ENCODE measurements around the gene PRKCE. TPM values are rescaled to one million over a fixed set of nuclear protein-coding genes. Genes with fewer than 3 reads are reported as not detected.

PRKCE gene
- total and polyA plus RNA-seq, 2 donors (not counting 1 experiment from before 2014, with no cell fraction given): 23.6 to 271 TPM

DNA sequence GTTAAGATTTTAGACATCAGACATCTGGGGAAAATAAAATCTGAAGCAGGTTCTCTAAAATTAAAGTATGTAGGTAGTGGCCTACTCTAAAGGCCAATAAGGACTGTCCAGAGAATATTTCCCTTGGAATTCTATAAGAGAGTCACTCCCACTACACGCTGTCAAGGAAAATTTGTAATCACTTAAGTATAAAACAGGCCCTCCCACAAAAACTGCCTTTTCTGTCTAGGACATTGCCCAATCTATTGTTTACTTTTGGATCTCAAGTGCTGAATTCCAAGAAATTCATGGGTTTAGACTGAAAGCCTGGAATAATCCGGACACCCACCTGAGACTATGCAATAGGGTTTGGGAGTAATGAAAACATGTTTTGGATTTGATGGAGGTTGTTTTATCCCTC, 38.7 kb upstream of the PRKCE start:
- POLR2A ChIA-PET: interaction anchor here (0.6 kb wide), 1 partner anchor 905 kb away, joined by 12 read pairs; no protein-coding TSS in a partner anchor
- H3K79me2 ChIP-seq (ENCODE audit: control insufficient read depth, insufficient read depth, low read length): peaks cover 26% of the 10 kb centered on the region
- no peak overlapping the region for H3K27ac ChIP-seq (ENCODE audit: low read length in 2 of 2)
- intact Hi-C loops (cut with micrococcal nuclease): no loop called here
- H3K4me1 ChIP-seq (ENCODE audit: control insufficient read depth in 2 of 2, insufficient read depth in 2 of 2, low read length in 2 of 2): peaks cover 13 to 16% of the 10 kb centered on the region in 2 donors
- no peaks in the 10 kb centered on the region for H3K9me3 Mint-ChIP-seq (ENCODE audit: insufficient read depth)
- H3K9ac ChIP-seq (ENCODE audit: low read length): no peak overlapping the region
- peaks cover 26% of the 10 kb centered on the region for H3K4me1 Mint-ChIP-seq
- CTCF ChIA-PET: no interaction called here
- 80% methylated on average over 1 of the region's 2 CpGs for WGBS (ENCODE audit: insufficient coverage)
- ATAC-seq (ENCODE audit: low read depth): no peak
- no peak overlapping the region for H3K4me3 Mint-ChIP-seq
- H3K27me3 ChIP-seq (replicated peaks in 1 of 4; ENCODE audit: control extremely low read depth in 1 of 4, control insufficient read depth in 3 of 4, insufficient read depth in 4 of 4, low read length in 3 of 4): no peaks in the 10 kb centered on the region
- H3K27me3 Mint-ChIP-seq: no peaks in the 10 kb centered on the region
- H4K20me1 ChIP-seq (ENCODE audit: control insufficient read depth, insufficient read depth, low read length, poor library complexity, severe bottlenecking): no peaks in the 10 kb centered on the region
- TF ChIP-seq, protein P1, sequence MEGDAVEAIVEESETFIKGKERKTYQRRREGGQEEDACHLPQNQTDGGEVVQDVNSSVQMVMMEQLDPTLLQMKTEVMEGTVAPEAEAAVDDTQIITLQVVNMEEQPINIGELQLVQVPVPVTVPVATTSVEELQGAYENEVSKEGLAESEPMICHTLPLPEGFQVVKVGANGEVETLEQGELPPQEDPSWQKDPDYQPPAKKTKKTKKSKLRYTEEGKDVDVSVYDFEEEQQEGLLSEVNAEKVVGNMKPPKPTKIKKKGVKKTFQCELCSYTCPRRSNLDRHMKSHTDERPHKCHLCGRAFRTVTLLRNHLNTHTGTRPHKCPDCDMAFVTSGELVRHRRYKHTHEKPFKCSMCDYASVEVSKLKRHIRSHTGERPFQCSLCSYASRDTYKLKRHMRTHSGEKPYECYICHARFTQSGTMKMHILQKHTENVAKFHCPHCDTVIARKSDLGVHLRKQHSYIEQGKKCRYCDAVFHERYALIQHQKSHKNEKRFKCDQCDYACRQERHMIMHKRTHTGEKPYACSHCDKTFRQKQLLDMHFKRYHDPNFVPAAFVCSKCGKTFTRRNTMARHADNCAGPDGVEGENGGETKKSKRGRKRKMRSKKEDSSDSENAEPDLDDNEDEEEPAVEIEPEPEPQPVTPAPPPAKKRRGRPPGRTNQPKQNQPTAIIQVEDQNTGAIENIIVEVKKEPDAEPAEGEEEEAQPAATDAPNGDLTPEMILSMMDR (IDR thresholded peaks at IDR 0.05): no peak
- no peak for TF ChIP-seq EZH2 (IDR thresholded peaks at IDR 0.05; ENCODE audit: borderline replicate concordance, insufficient read depth, low read depth, low read length, poor library complexity, severe bottlenecking)
- no peaks in the 10 kb centered on the region for H3K36me3 ChIP-seq (replicated peaks in 1 of 2; ENCODE audit: control extremely low read depth in 1 of 2, control insufficient read depth in 1 of 2, extremely low read depth in 1 of 2, insufficient read depth in 2 of 2, low read length in 1 of 2)
- no peak overlapping the region for H3K27ac Mint-ChIP-seq
- H2AFZ ChIP-seq (ENCODE audit: insufficient read depth, low read depth, low read length, poor library complexity, severe bottlenecking): no peak overlapping the region
- H3K4me2 ChIP-seq (replicated peaks; ENCODE audit: low read depth, low read length, poor library complexity, severe bottlenecking): no peak overlapping the region
- DNase-seq: no peak
- H3K4me3 ChIP-seq (ENCODE audit: control extremely low read depth in 1 of 5, extremely low read depth in 1 of 5, insufficient read depth in 1 of 5, low read depth in 2 of 5, low read length in 4 of 5): no peak overlapping the region
- no peaks in the 10 kb centered on the region for H3K9me3 ChIP-seq (ENCODE audit: control extremely low read depth in 1 of 3, control insufficient read depth in 2 of 3, insufficient read depth in 1 of 3, low read length in 2 of 3)

- TF ChIP-seq, protein P1 (IDR thresholded peaks at IDR 0.05): no peak
- TF ChIP-seq EZH2 (IDR thresholded peaks at IDR 0.05; ENCODE audit: borderline replicate concordance, insufficient read depth, low read depth, low read length, poor library complexity, severe bottlenecking): no peak
- Histone ChIP-seq H3K79me2 (ENCODE audit: control insufficient read depth, insufficient read depth, low read length) (peaks cover 10% of the 10 kb centered on the region), H4K20me1 (ENCODE audit: control insufficient read depth, insufficient read depth, low read length, poor library complexity, severe bottlenecking) (no peaks in the 10 kb centered on the region), H3K36me3 (replicated peaks in 1 of 2; ENCODE audit: control extremely low read depth in 1 of 2, control insufficient read depth in 1 of 2, extremely low read depth in 1 of 2, insufficient read depth in 2 of 2, low read length in 1 of 2) (no peaks in the 10 kb centered on the region), H3K4me1 (ENCODE audit: control insufficient read depth in 2 of 2, insufficient read depth in 2 of 2, low read length in 2 of 2) (peaks cover 13 to 16% of the 10 kb centered on the region in 2 donors), H3K9me3 (ENCODE audit: control extremely low read depth in 1 of 3, control insufficient read depth in 2 of 3, insufficient read depth in 1 of 3, low read length in 2 of 3) (no peaks in the 10 kb centered on the region), H3K9ac (ENCODE audit: low read length) (no peak overlapping the region), H2AFZ (ENCODE audit: insufficient read depth, low read depth, low read length, poor library complexity, severe bottlenecking) (no peak overlapping the region), H3K4me3 (ENCODE audit: control extremely low read depth in 1 of 5, extremely low read depth in 1 of 5, insufficient read depth in 1 of 5, low read depth in 2 of 5, low read length in 4 of 5) (no peak overlapping the region), H3K4me2 (replicated peaks; ENCODE audit: low read depth, low read length, poor library complexity, severe bottlenecking) (no peak overlapping the region), H3K27ac (ENCODE audit: low read length in 2 of 2) (no peak overlapping the region), H3K27me3 (replicated peaks in 1 of 4; ENCODE audit: control extremely low read depth in 1 of 4, control insufficient read depth in 3 of 4, insufficient read depth in 4 of 4, low read length in 3 of 4) (no peaks in the 10 kb centered on the region)
- Mint-ChIP-seq H3K27me3 (no peaks in the 10 kb centered on the region), H3K9me3 (ENCODE audit: insufficient read depth) (no peaks in the 10 kb centered on the region), H3K4me3 (no peak overlapping the region), H3K4me1 (peaks cover 24% of the 10 kb centered on the region), H3K27ac (no peak overlapping the region)
- DNase-seq: no peak
- ATAC-seq (ENCODE audit: low read depth): no peak
- CTCF ChIA-PET: interaction anchor here (1.0 kb wide), 1 partner anchor 164 kb away, joined by 3 read pairs; no protein-coding TSS in a partner anchor
- intact Hi-C loops (cut with micrococcal nuclease): no loop called here
- POLR2A ChIA-PET: no interaction called here
- no CpG with 5 or more reads among the region's 1 CpG for WGBS (ENCODE audit: insufficient coverage)
Observed at GRCh38 chr2:45614330-45614729, 37.1 kb upstream of the PRKCE start.
